ENCODE measurements around the gene PKDCC.

PKDCC gene

GRCh38 chr2:42105330-42106256 lies 57.8 kb downstream of the PKDCC start:
- H3K4me3 ChIP-seq (ENCODE audit: low read length) = peak overlapping the region; percentile 66
- no peaks in the 10 kb centered on the region for H3K36me3 ChIP-seq (replicated peaks; ENCODE audit: low read depth, low read length)
- H3K4me2 ChIP-seq (ENCODE audit: low read length) = peak overlapping the region; percentile 90
- no peaks in the 10 kb centered on the region for H4K20me1 ChIP-seq (ENCODE audit: insufficient read depth, low read length)
- H3K27me3 ChIP-seq (ENCODE audit: low read depth, low read length) = peaks cover 14% of the 10 kb centered on the region
- no peaks in the 10 kb centered on the region for H3K9me3 ChIP-seq (ENCODE audit: insufficient read depth, low read length)
- no peaks in the 10 kb centered on the region for H3K79me2 ChIP-seq (ENCODE audit: low read length)
- peaks cover 69% of the 10 kb centered on the region for H3K4me1 ChIP-seq (ENCODE audit: low read length)
- TF ChIP-seq EZH2phosphoT487 (IDR thresholded peaks at IDR 0.05; ENCODE audit: low read depth) = no peak
- TF ChIP-seq, protein P1, sequence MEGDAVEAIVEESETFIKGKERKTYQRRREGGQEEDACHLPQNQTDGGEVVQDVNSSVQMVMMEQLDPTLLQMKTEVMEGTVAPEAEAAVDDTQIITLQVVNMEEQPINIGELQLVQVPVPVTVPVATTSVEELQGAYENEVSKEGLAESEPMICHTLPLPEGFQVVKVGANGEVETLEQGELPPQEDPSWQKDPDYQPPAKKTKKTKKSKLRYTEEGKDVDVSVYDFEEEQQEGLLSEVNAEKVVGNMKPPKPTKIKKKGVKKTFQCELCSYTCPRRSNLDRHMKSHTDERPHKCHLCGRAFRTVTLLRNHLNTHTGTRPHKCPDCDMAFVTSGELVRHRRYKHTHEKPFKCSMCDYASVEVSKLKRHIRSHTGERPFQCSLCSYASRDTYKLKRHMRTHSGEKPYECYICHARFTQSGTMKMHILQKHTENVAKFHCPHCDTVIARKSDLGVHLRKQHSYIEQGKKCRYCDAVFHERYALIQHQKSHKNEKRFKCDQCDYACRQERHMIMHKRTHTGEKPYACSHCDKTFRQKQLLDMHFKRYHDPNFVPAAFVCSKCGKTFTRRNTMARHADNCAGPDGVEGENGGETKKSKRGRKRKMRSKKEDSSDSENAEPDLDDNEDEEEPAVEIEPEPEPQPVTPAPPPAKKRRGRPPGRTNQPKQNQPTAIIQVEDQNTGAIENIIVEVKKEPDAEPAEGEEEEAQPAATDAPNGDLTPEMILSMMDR (IDR thresholded peaks at IDR 0.05; ENCODE audit: low read depth, low read length) = no peak
- peak overlapping the region; percentile 71 for H2AFZ ChIP-seq (ENCODE audit: low read depth, low read length)
- peak overlapping the region; percentile 71 for H3K27ac ChIP-seq (ENCODE audit: low read length)
- peak overlapping the region; percentile 55 for H3K9ac ChIP-seq (ENCODE audit: low read length)

DNA sequence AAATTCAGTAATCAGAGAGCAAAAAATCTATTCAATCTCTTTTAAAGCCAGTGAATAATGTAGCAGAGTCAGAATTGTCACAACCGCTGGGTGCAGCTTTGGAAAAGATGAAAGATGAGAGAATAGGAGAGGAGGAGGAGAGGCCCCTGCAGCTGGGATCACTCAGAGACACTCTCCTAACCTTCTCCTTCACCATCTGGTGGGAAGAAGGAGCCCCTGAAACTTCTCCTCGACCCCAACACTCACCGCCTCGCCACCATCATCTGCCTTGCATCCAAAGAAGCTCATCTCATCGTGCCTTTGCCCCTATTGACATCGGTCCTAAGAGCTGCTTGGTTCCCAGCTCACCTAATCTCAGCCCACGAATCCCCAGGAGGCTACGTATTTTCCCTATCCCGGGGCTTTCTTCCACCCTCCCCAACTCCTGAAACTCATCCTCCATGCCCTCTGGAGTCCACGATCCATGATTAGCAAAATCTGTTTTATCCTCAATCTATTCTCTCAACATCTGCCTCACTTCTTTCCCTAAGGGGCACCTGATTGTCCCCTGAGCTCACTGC lies 58.5 kb downstream of the PKDCC start:
- H3K9me3 ChIP-seq (ENCODE audit: insufficient read depth, low read length) = no peaks in the 10 kb centered on the region
- H2AFZ ChIP-seq (ENCODE audit: low read depth, low read length) = peak overlapping the region; percentile 71
- H3K36me3 ChIP-seq (replicated peaks; ENCODE audit: low read depth, low read length) = no peaks in the 10 kb centered on the region
- peak overlapping the region; percentile 90 for H3K4me2 ChIP-seq (ENCODE audit: low read length)
- no peaks in the 10 kb centered on the region for H4K20me1 ChIP-seq (ENCODE audit: insufficient read depth, low read length)
- H3K27ac ChIP-seq (ENCODE audit: low read length) = peak overlapping the region; percentile 71
- peak overlapping the region; percentile 66 for H3K4me3 ChIP-seq (ENCODE audit: low read length)
- H3K9ac ChIP-seq (ENCODE audit: low read length) = peak overlapping the region; percentile 55; the same call in 1 of the 2 replicates
- peaks cover 14% of the 10 kb centered on the region for H3K27me3 ChIP-seq (ENCODE audit: low read depth, low read length)
- TF ChIP-seq, protein P1 (IDR thresholded peaks at IDR 0.05; ENCODE audit: low read depth, low read length) = no peak
- no peak for TF ChIP-seq EZH2phosphoT487 (IDR thresholded peaks at IDR 0.05; ENCODE audit: low read depth)
- no peaks in the 10 kb centered on the region for H3K79me2 ChIP-seq (ENCODE audit: low read length)
- H3K4me1 ChIP-seq (ENCODE audit: low read length) = peaks cover 66% of the 10 kb centered on the region

DNA sequence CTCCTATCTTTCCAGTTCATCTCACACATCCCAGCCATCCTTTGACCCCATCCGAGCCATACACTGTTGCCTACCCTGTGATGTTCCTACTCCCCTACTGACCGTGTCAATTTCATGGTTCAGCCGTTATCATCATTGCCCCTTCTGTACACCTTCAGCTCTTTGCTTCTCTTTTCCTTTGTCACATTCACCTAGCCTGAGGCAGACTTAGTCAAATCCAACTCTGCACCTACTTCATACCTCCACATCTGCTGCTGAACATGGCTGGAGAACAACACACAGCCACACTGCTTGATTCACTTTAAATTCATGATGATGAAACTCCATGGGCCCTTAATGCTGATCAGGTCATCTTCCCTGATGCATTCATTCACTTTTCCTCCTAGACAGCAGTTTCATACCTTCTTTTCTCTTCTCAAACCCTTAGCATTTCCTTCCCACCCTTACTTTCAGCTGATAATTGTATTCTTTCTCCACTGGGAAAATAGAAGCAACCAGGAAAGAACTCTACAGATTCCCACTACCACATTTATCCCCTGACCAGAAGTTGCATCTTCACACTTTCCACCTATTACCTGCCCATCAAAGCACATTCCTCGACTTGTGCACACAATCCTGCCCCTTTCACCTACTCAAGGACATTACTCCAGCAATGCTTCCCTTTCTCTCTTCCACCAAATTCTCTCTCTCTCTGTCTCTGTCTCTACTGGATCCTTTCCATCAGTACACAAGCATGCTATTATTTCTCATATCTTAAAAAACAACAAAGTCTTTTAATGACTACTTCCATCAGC lies 59.6 kb downstream of the PKDCC start:
- Histone ChIP-seq H3K4me3 (ENCODE audit: low read length) (no peak overlapping the region), H2AFZ (ENCODE audit: low read depth, low read length) (no peak overlapping the region), H3K27ac (ENCODE audit: low read length) (no peak overlapping the region), H4K20me1 (ENCODE audit: insufficient read depth, low read length) (no peaks in the 10 kb centered on the region), H3K9ac (ENCODE audit: low read length) (no peak overlapping the region), H3K79me2 (ENCODE audit: low read length) (no peaks in the 10 kb centered on the region), H3K27me3 (ENCODE audit: low read depth, low read length) (peaks cover 16% of the 10 kb centered on the region), H3K9me3 (ENCODE audit: insufficient read depth, low read length) (no peaks in the 10 kb centered on the region), H3K4me2 (ENCODE audit: low read length) (no peak overlapping the region), H3K36me3 (replicated peaks; ENCODE audit: low read depth, low read length) (no peaks in the 10 kb centered on the region), H3K4me1 (ENCODE audit: low read length) (peaks cover 59% of the 10 kb centered on the region)
- TF ChIP-seq, protein P1 (IDR thresholded peaks at IDR 0.05; ENCODE audit: low read depth, low read length) = no peak
- no peak for TF ChIP-seq EZH2phosphoT487 (IDR thresholded peaks at IDR 0.05; ENCODE audit: low read depth)
